GM23338 (cell line): ENCODE data around the gene DDX25. TPM values are rescaled to one million over a fixed set of nuclear protein-coding genes. Genes with fewer than 3 reads are reported as not detected.

ENCODE experiments used
- ATAC-seq: fragments of 200-7000 bp; cut with Tn5 transposase; 3 replicates; pipeline ENCODE4 v1.9.1; 2020
- DNase-seq: peaks from one replicate; pipeline ENCODE4 v3.0.0-alpha.2; 2015; ENCODE audit warnings: low spot score
- H2AFZ ChIP-seq: fragments of 200-600 bp; sonication (generic); 2 replicates; pipeline ENCODE4 v1.8.0; 2016; ENCODE audit warnings: antibody characterized with exemption, mild to moderate bottlenecking, moderate library complexity
- H3F3A ChIP-seq: fragments of 200-600 bp; sonication (generic); replicated peaks from 2 replicates; pipeline ENCODE4 v1.8.0; 2017; ENCODE audit warnings: antibody characterized with exemption, mixed run types, low read depth
- H3K27ac ChIP-seq: fragments of 200-600 bp; sonication (generic); 2 replicates; pipeline ENCODE4 v1.6.1; 2016; ENCODE audit warnings: low read depth
- H3K27me3 ChIP-seq: fragments of 200-600 bp; sonication (generic); 2 replicates; pipeline ENCODE4 v1.8.0; 2016; ENCODE audit warnings: mild to moderate bottlenecking, mixed run types, moderate library complexity; ENCODE audit not compliant: insufficient read depth
- H3K36me3 ChIP-seq: fragments of 200-600 bp; sonication (generic); 2 replicates; pipeline ENCODE4 v1.8.0; 2016; ENCODE audit warnings: mild to moderate bottlenecking; ENCODE audit not compliant: insufficient read depth
- H3K4me1 ChIP-seq: fragments of 200-600 bp; sonication (generic); 2 replicates; pipeline ENCODE4 v1.8.0; 2016; ENCODE audit warnings: mild to moderate bottlenecking, moderate library complexity; ENCODE audit not compliant: insufficient read depth
- H3K4me2 ChIP-seq: fragments of 200-600 bp; sonication (generic); 2 replicates; pipeline ENCODE4 v1.7.1; 2017; ENCODE audit warnings: mixed run types
- H3K4me3 ChIP-seq: fragments of 200-600 bp; sonication (generic); 2 replicates; pipeline ENCODE4 v1.6.1; 2016; ENCODE audit warnings: mixed run types
- H3K79me2 ChIP-seq: fragments of 200-600 bp; sonication (generic); replicated peaks from 2 replicates; pipeline ENCODE4 v1.8.0; 2017; ENCODE audit warnings: mild to moderate bottlenecking; ENCODE audit not compliant: insufficient read depth
- H3K9me2 ChIP-seq: fragments of 200-600 bp; sonication (generic); 2 replicates; pipeline ENCODE4 v1.8.0; 2017; ENCODE audit not compliant: insufficient read depth
- H4K20me1 ChIP-seq: fragments of 200-600 bp; sonication (generic); replicated peaks from 2 replicates; pipeline ENCODE4 v1.8.0; 2017; ENCODE audit warnings: mild to moderate bottlenecking; ENCODE audit not compliant: insufficient read depth
- H3K27ac Mint-ChIP-seq: 2 replicates; pipeline ENCODE4 v1.8.0; 2020; ENCODE audit warnings: inconsistent platforms, mild to moderate bottlenecking, moderate library complexity, mixed read lengths
- H3K27me3 Mint-ChIP-seq: 3 replicates; pipeline ENCODE4 v1.8.0; 2022; ENCODE audit warnings: low read depth, mild to moderate bottlenecking, moderate library complexity, mixed read lengths, inconsistent platforms; ENCODE audit not compliant: insufficient read depth, poor library complexity
- H3K36me3 Mint-ChIP-seq: 3 replicates; pipeline ENCODE4 v1.8.0; 2021; ENCODE audit warnings: low read depth, mild to moderate bottlenecking, inconsistent platforms, moderate library complexity, mixed read lengths
- H3K4me1 Mint-ChIP-seq: 3 replicates; pipeline ENCODE4 v1.8.0; 2020; ENCODE audit warnings: mild to moderate bottlenecking, inconsistent platforms, mixed read lengths
- H3K4me3 Mint-ChIP-seq: 3 replicates; pipeline ENCODE4 v1.8.0; 2021; ENCODE audit warnings: moderate library complexity, mild to moderate bottlenecking, inconsistent platforms, mixed read lengths
- H3K9me3 Mint-ChIP-seq: 3 replicates; pipeline ENCODE4 v1.8.0; 2020; ENCODE audit warnings: moderate library complexity, mild to moderate bottlenecking, inconsistent platforms, mixed read lengths
- CREB1 ChIP-seq: fragments of 250-450 bp; sonication (Bioruptor Pico); IDR thresholded peaks from 2 replicates; pipeline ENCODE4 v1.5.0; 2020; ENCODE audit warnings: low read depth, mild to moderate bottlenecking, moderate library complexity
- EZH2 ChIP-seq: fragments of 200-600 bp; sonication (generic); IDR thresholded peaks from one replicate; pipeline ENCODE4 v1.8.0; 2017; ENCODE audit warnings: antibody characterized with exemption, mild to moderate bottlenecking, low read depth; ENCODE audit not compliant: unreplicated experiment
- EZH2phosphoT487 ChIP-seq: fragments of 200-600 bp; sonication (generic); IDR thresholded peaks from one replicate; pipeline ENCODE4 v1.8.1; 2018; ENCODE audit warnings: antibody characterized with exemption; ENCODE audit not compliant: unreplicated experiment
- JUNB ChIP-seq: IDR thresholded peaks from one replicate; pipeline ENCODE4 v1.6.1; 2016; ENCODE audit warnings: antibody characterized with exemption; ENCODE audit not compliant: unreplicated experiment
- NANOG ChIP-seq: IDR thresholded peaks from 2 replicates; pipeline ENCODE4 v1.6.1; 2016; ENCODE audit warnings: antibody characterized with exemption, borderline replicate concordance
- POLR2AphosphoS5 ChIP-seq: IDR thresholded peaks from 2 replicates; pipeline ENCODE4 v1.6.1; 2016; ENCODE audit warnings: antibody characterized with exemption, low read depth
- STAT1 ChIP-seq: IDR thresholded peaks from one replicate; pipeline ENCODE4 v1.6.1; 2016; ENCODE audit warnings: antibody characterized with exemption; ENCODE audit not compliant: unreplicated experiment
- ZNF114 ChIP-seq: fragments of 250-450 bp; sonication (Bioruptor Pico); IDR thresholded peaks from 2 replicates; pipeline ENCODE4 v1.5.0; 2020; ENCODE audit warnings: mild to moderate bottlenecking, moderate library complexity
- ZNF331 ChIP-seq: fragments of 250-450 bp; sonication (Bioruptor Pico); IDR thresholded peaks from 2 replicates; pipeline ENCODE4 v1.5.0; 2020; ENCODE audit warnings: low read depth, mild to moderate bottlenecking, moderate library complexity
- polyA plus RNA-seq: library from polyadenylated mRNA; unstranded; fragments of >200 nt; fragmentation: Nextera tagmentation; extraction: Ambion mirVana; gene quantifications from 2 replicates; pipeline ENCODE4 v1.2.1, GENCODE V29; 2016
- total RNA-seq: library from RNA; depleted of rRNA; stranded (reverse); fragments of >200 nt; shearing (Covaris generic); gene quantifications from 2 replicates; pipeline ENCODE4 v1.2.3, GENCODE V29; 2014
- TF ChIP-seq, protein P1 (sequence below): fragments of 250-450 bp; sonication (Bioruptor Pico); IDR thresholded peaks from 2 replicates; pipeline ENCODE4 v1.5.0; 2020; ENCODE audit warnings: mild to moderate bottlenecking, moderate library complexity
- TF ChIP-seq, protein P2 (sequence below): IDR thresholded peaks from 2 replicates; pipeline ENCODE4 v1.6.1; 2016; ENCODE audit warnings: antibody characterized with exemption
- TF ChIP-seq, protein P3 (sequence below): IDR thresholded peaks from one replicate; pipeline ENCODE4 v1.6.1; 2018; ENCODE audit warnings: antibody characterized with exemption; ENCODE audit not compliant: unreplicated experiment
- TF ChIP-seq, protein P4 (sequence below), 2 experiments: fragments of 200-600 bp in 1 of 2; sonication (generic) in 1 of 2; conservative IDR thresholded peaks; 2 replicates each; pipeline versions ENCODE4 v1.5.1 to v1.6.1; 2016 to 2017; ENCODE audit warnings: antibody characterized with exemption in 2 of 2, low read depth in 2 of 2, mild to moderate bottlenecking in 2 of 2, moderate library complexity in 1 of 2

DDX25 gene
- total and polyA plus RNA-seq, 2 experiments from 2014 or later, result 20.6 to 23.6 TPM

- no peak for ATAC-seq
- H3K79me2 ChIP-seq, result no peaks in the 10 kb centered on the region
- H3K27me3 ChIP-seq, result no peaks in the 10 kb centered on the region
- Mint-ChIP-seq H3K4me3 (no peak overlapping the region), H3K27ac (no peak overlapping the region), H3K4me1 (peaks cover 13% of the 10 kb centered on the region; the same call in 2 of the 3 replicates), H3K36me3 (peaks cover 27% of the 10 kb centered on the region), H3K9me3 (no peaks in the 10 kb centered on the region; the same call in 2 of the 3 replicates), H3K27me3 (peaks cover 2% of the 10 kb centered on the region)
- no peak overlapping the region for H2AFZ ChIP-seq
- no peak overlapping the region for H3K4me2 ChIP-seq
- H3F3A ChIP-seq, result no peaks in the 10 kb centered on the region
- no peak for DNase-seq
- TF ChIP-seq JUNB, result no peak
- TF ChIP-seq ZNF114, result no peak
- TF ChIP-seq, protein P1, sequence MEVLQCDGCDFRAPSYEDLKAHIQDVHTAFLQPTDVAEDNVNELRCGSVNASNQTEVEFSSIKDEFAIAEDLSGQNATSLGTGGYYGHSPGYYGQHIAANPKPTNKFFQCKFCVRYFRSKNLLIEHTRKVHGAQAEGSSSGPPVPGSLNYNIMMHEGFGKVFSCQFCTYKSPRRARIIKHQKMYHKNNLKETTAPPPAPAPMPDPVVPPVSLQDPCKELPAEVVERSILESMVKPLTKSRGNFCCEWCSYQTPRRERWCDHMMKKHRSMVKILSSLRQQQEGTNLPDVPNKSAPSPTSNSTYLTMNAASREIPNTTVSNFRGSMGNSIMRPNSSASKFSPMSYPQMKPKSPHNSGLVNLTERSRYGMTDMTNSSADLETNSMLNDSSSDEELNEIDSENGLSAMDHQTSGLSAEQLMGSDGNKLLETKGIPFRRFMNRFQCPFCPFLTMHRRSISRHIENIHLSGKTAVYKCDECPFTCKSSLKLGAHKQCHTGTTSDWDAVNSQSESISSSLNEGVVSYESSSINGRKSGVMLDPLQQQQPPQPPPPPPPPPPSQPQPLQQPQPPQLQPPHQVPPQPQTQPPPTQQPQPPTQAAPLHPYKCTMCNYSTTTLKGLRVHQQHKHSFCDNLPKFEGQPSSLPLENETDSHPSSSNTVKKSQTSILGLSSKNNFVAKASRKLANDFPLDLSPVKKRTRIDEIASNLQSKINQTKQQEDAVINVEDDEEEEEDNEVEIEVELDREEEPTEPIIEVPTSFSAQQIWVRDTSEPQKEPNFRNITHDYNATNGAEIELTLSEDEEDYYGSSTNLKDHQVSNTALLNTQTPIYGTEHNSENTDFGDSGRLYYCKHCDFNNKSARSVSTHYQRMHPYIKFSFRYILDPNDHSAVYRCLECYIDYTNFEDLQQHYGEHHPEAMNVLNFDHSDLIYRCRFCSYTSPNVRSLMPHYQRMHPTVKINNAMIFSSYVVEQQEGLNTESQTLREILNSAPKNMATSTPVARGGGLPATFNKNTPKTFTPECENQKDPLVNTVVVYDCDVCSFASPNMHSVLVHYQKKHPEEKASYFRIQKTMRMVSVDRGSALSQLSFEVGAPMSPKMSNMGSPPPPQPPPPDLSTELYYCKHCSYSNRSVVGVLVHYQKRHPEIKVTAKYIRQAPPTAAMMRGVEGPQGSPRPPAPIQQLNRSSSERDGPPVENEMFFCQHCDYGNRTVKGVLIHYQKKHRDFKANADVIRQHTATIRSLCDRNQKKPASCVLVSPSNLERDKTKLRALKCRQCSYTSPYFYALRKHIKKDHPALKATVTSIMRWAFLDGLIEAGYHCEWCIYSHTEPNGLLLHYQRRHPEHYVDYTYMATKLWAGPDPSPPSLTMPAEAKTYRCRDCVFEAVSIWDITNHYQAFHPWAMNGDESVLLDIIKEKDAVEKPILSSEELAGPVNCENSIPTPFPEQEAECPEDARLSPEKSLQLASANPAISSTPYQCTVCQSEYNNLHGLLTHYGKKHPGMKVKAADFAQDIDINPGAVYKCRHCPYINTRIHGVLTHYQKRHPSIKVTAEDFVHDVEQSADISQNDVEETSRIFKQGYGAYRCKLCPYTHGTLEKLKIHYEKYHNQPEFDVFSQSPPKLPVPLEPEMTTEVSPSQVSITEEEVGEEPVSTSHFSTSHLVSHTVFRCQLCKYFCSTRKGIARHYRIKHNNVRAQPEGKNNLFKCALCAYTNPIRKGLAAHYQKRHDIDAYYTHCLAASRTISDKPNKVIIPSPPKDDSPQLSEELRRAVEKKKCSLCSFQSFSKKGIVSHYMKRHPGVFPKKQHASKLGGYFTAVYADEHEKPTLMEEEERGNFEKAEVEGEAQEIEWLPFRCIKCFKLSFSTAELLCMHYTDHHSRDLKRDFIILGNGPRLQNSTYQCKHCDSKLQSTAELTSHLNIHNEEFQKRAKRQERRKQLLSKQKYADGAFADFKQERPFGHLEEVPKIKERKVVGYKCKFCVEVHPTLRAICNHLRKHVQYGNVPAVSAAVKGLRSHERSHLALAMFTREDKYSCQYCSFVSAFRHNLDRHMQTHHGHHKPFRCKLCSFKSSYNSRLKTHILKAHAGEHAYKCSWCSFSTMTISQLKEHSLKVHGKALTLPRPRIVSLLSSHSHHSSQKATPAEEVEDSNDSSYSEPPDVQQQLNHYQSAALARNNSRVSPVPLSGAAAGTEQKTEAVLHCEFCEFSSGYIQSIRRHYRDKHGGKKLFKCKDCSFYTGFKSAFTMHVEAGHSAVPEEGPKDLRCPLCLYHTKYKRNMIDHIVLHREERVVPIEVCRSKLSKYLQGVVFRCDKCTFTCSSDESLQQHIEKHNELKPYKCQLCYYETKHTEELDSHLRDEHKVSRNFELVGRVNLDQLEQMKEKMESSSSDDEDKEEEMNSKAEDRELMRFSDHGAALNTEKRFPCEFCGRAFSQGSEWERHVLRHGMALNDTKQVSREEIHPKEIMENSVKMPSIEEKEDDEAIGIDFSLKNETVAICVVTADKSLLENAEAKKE (CRISPR knock-in tag), result no peak
- no peak for TF ChIP-seq POLR2AphosphoS5
- TF ChIP-seq STAT1, result no peak
- no peak for TF ChIP-seq CREB1
- TF ChIP-seq, protein P2, sequence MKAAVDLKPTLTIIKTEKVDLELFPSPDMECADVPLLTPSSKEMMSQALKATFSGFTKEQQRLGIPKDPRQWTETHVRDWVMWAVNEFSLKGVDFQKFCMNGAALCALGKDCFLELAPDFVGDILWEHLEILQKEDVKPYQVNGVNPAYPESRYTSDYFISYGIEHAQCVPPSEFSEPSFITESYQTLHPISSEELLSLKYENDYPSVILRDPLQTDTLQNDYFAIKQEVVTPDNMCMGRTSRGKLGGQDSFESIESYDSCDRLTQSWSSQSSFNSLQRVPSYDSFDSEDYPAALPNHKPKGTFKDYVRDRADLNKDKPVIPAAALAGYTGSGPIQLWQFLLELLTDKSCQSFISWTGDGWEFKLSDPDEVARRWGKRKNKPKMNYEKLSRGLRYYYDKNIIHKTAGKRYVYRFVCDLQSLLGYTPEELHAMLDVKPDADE, result no peak
- TF ChIP-seq, protein P3, sequence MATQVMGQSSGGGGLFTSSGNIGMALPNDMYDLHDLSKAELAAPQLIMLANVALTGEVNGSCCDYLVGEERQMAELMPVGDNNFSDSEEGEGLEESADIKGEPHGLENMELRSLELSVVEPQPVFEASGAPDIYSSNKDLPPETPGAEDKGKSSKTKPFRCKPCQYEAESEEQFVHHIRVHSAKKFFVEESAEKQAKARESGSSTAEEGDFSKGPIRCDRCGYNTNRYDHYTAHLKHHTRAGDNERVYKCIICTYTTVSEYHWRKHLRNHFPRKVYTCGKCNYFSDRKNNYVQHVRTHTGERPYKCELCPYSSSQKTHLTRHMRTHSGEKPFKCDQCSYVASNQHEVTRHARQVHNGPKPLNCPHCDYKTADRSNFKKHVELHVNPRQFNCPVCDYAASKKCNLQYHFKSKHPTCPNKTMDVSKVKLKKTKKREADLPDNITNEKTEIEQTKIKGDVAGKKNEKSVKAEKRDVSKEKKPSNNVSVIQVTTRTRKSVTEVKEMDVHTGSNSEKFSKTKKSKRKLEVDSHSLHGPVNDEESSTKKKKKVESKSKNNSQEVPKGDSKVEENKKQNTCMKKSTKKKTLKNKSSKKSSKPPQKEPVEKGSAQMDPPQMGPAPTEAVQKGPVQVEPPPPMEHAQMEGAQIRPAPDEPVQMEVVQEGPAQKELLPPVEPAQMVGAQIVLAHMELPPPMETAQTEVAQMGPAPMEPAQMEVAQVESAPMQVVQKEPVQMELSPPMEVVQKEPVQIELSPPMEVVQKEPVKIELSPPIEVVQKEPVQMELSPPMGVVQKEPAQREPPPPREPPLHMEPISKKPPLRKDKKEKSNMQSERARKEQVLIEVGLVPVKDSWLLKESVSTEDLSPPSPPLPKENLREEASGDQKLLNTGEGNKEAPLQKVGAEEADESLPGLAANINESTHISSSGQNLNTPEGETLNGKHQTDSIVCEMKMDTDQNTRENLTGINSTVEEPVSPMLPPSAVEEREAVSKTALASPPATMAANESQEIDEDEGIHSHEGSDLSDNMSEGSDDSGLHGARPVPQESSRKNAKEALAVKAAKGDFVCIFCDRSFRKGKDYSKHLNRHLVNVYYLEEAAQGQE, result no peak
- TF ChIP-seq, protein P4, sequence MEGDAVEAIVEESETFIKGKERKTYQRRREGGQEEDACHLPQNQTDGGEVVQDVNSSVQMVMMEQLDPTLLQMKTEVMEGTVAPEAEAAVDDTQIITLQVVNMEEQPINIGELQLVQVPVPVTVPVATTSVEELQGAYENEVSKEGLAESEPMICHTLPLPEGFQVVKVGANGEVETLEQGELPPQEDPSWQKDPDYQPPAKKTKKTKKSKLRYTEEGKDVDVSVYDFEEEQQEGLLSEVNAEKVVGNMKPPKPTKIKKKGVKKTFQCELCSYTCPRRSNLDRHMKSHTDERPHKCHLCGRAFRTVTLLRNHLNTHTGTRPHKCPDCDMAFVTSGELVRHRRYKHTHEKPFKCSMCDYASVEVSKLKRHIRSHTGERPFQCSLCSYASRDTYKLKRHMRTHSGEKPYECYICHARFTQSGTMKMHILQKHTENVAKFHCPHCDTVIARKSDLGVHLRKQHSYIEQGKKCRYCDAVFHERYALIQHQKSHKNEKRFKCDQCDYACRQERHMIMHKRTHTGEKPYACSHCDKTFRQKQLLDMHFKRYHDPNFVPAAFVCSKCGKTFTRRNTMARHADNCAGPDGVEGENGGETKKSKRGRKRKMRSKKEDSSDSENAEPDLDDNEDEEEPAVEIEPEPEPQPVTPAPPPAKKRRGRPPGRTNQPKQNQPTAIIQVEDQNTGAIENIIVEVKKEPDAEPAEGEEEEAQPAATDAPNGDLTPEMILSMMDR (conservative IDR thresholded peaks at IDR 0.05; ENCODE audit: low read depth in 2 of 2), result no peak
- TF ChIP-seq ZNF331 (CRISPR knock-in tag), result no peak
- TF ChIP-seq EZH2phosphoT487, result no peak
- TF ChIP-seq EZH2, result no peak
- no peak for TF ChIP-seq NANOG
- H3K4me1 ChIP-seq, result peaks cover 8% of the 10 kb centered on the region; the same call in 1 of the 2 replicates
- no peaks in the 10 kb centered on the region for H4K20me1 ChIP-seq
- H3K4me3 ChIP-seq, result no peak overlapping the region
- no peak overlapping the region for H3K27ac ChIP-seq
- no peaks in the 10 kb centered on the region for H3K9me2 ChIP-seq
- H3K36me3 ChIP-seq, result peaks cover 11% of the 10 kb centered on the region; the same call in 1 of the 2 replicates
Measured at GRCh38 chr11:125959511-125959910, 55.2 kb downstream of the DDX25 start.
